ENCODE results near the gene NBL1. TPM values are rescaled to one million over a fixed set of nuclear protein-coding genes. Genes with fewer than 3 reads are reported as not detected.

NBL1 gene
- total and polyA plus RNA-seq, 2 experiments from 2014 or later, result 6.1 to 10.6 TPM

GRCh38 chr1:19633106-19633505, 11.0 kb upstream of the NBL1 start:
- H3K36me3 ChIP-seq (ENCODE audit: insufficient read depth), result no peaks in the 10 kb centered on the region
- no peaks in the 10 kb centered on the region for H3K27me3 ChIP-seq (ENCODE audit: insufficient read depth)
- ATAC-seq (no peak), DNase-seq (ENCODE audit: low spot score) (no peak)
- no peak for TF ChIP-seq POLR2AphosphoS5 (IDR thresholded peaks at IDR 0.05; ENCODE audit: low read depth)
- no peak for TF ChIP-seq ZNF114 (CRISPR knock-in tag; IDR thresholded peaks at IDR 0.05)
- TF ChIP-seq JUNB (IDR thresholded peaks at IDR 0.05; ENCODE audit: unreplicated experiment), result no peak
- TF ChIP-seq CTCF (conservative IDR thresholded peaks at IDR 0.05; ENCODE audit: low read depth in 2 of 2), result no peak
- TF ChIP-seq NANOG (IDR thresholded peaks at IDR 0.05; ENCODE audit: borderline replicate concordance), result no peak
- no peak for TF ChIP-seq EZH2phosphoT487 (IDR thresholded peaks at IDR 0.05; ENCODE audit: unreplicated experiment)
- no peak for TF ChIP-seq CREB1 (CRISPR knock-in tag; IDR thresholded peaks at IDR 0.05; ENCODE audit: low read depth)
- TF ChIP-seq EZH2 (IDR thresholded peaks at IDR 0.05; ENCODE audit: low read depth, unreplicated experiment), result no peak
- TF ChIP-seq REST (IDR thresholded peaks at IDR 0.05; ENCODE audit: unreplicated experiment), result no peak
- no peak for TF ChIP-seq ZNF331 (CRISPR knock-in tag; IDR thresholded peaks at IDR 0.05; ENCODE audit: low read depth)
- TF ChIP-seq ETS1 (IDR thresholded peaks at IDR 0.05), result no peak
- TF ChIP-seq STAT1 (IDR thresholded peaks at IDR 0.05; ENCODE audit: unreplicated experiment), result no peak
- TF ChIP-seq ZNF462 (CRISPR knock-in tag; IDR thresholded peaks at IDR 0.05), result no peak
- H3K4me1 ChIP-seq (ENCODE audit: insufficient read depth), result peaks cover 16% of the 10 kb centered on the region
- peaks cover 8% of the 10 kb centered on the region for H3K27me3 Mint-ChIP-seq (ENCODE audit: insufficient read depth, low read depth, poor library complexity)
- no peak overlapping the region for H3K27ac ChIP-seq (ENCODE audit: low read depth)
- no peaks in the 10 kb centered on the region; the same call in 1 of the 2 replicates for H4K20me1 ChIP-seq (replicated peaks; ENCODE audit: insufficient read depth)
- no peak overlapping the region for H3K27ac Mint-ChIP-seq
- H3K9me2 ChIP-seq (ENCODE audit: insufficient read depth), result no peaks in the 10 kb centered on the region
- H3K4me1 Mint-ChIP-seq, result peaks cover 20% of the 10 kb centered on the region
- H3K4me2 ChIP-seq, result no peak overlapping the region
- no peaks in the 10 kb centered on the region for H3K9me3 Mint-ChIP-seq
- H3K4me3 Mint-ChIP-seq, result no peak overlapping the region
- peaks cover 3% of the 10 kb centered on the region; the same call in 2 of the 3 replicates for H3K36me3 Mint-ChIP-seq (ENCODE audit: low read depth)
- no peaks in the 10 kb centered on the region for H3F3A ChIP-seq (replicated peaks; ENCODE audit: low read depth)
- no peak overlapping the region for H2AFZ ChIP-seq
- H3K79me2 ChIP-seq (replicated peaks; ENCODE audit: insufficient read depth), result no peaks in the 10 kb centered on the region
- no peak overlapping the region for H3K4me3 ChIP-seq

Measured in GM23338 (cell line).